Spinal cord (tissue), 10 donors: ENCODE results near the gene GJB1. TPM values are rescaled to one million over a fixed set of nuclear protein-coding genes. Genes with fewer than 3 reads are reported as not detected.

Experiments used
- DNase-seq, 6 donors: peaks; one replicate each; pipeline versions ENCODE4 v3.0.0 to v3.0.0-alpha.2; 2013 to 2015; ENCODE audit warnings: low spot score in 6 of 6, low read depth in 4 of 6
- H3K27ac ChIP-seq: one replicate; pipeline ENCODE4 v1.5.1; 2013; ENCODE audit warnings: low read depth, low read length, control low read depth
- H3K27me3 ChIP-seq: one replicate; pipeline ENCODE4 v1.6.1; 2013; ENCODE audit warnings: low read length; ENCODE audit not compliant: control insufficient read depth, insufficient read depth
- H3K36me3 ChIP-seq: one replicate; pipeline ENCODE4 v1.6.1; 2013; ENCODE audit warnings: low read length; ENCODE audit not compliant: control insufficient read depth, insufficient read depth
- H3K4me1 ChIP-seq: one replicate; pipeline ENCODE4 v1.6.1; 2013; ENCODE audit warnings: low read length; ENCODE audit not compliant: control insufficient read depth, insufficient read depth
- H3K4me3 ChIP-seq: one replicate; pipeline ENCODE4 v1.5.1; 2013; ENCODE audit warnings: low read depth, low read length, control low read depth
- H3K9me3 ChIP-seq: one replicate; pipeline ENCODE4 v1.6.1; 2013; ENCODE audit warnings: low read length; ENCODE audit not compliant: control insufficient read depth, insufficient read depth
- WGBS: methylation state at CpG from one replicate; pipeline ENCODE4 v1.1.5; 2013; ENCODE audit warnings: missing lambda C conversion rate; ENCODE audit not compliant: insufficient coverage; 5-methylcytosine and 5-hydroxymethylcytosine counted together
- polyA plus RNA-seq, 2 donors: library from polyadenylated mRNA; unstranded; fragments of 120-200 nt; gene quantifications; one replicate each; pipeline ENCODE4 v1.2.1, GENCODE V29; 2013; ENCODE audit not compliant: insufficient read length in 2 of 2
- total RNA-seq, 2 donors: library from RNA; depleted of rRNA in 1 of 2; stranded (reverse); fragments of 120-200 nt in 1 of 2; fragments of >200 nt in 1 of 2; gene quantifications; one replicate each; pipeline versions ENCODE4 v1.2.3 to v1.2.4, GENCODE V29; 2013 to 2014
- donor health status: healthy.

GJB1 gene
- total and polyA plus RNA-seq, 4 donors = 2.4 to 5.3 (median 2.7) TPM

DNA sequence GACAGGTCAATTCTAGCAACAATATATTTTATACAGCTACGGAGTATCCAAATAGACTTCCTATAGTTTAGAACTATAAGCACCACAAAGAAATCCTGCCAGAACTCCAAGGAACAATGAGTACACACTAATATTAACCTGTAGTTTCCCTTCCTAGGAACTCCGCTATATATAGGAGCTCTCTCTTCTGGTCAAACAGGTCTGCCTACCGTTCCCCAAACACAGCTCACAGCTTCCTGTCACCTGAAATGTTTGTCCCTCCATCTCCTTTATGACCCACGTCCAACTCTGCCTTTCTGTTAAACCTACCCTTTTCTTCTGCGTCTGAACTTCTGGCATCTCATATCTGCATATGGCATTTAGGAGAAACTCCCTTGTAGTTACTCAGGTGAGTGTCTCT lies 10.5 kb upstream of the GJB1 start:
- H3K27me3 ChIP-seq = no peaks in the 10 kb centered on the region
- no peaks in the 10 kb centered on the region for H3K4me1 ChIP-seq
- peaks cover under 1% of the 10 kb centered on the region for H3K9me3 ChIP-seq
- DNase-seq = no peak
- H3K27ac ChIP-seq = no peak overlapping the region
- H3K36me3 ChIP-seq = no peaks in the 10 kb centered on the region
- no peak overlapping the region for H3K4me3 ChIP-seq
- WGBS = 76% methylated on average over 3 of the region's 5 CpGs

DNA sequence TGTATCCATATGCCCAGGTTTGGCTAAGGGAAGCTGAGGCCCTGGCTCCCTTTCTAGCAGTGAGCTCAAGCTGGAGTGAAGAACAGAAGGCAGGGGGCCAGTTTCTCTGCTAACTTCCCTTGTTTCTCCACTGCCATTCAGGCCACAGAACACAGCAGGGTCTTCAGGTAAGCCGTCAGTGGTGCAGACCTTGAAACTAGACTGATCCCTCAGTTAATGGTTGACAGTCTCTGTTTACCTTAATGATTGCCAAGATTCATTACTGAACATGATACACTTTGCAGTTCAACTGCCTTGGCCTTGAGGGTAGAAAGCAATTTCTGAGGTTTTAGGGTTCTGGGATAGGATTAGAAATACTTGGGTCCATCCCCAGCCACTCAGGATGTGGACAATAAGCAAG lies 8.9 kb upstream of the GJB1 start:
- no peak overlapping the region for H3K4me3 ChIP-seq
- H3K4me1 ChIP-seq = no peaks in the 10 kb centered on the region
- H3K36me3 ChIP-seq = no peaks in the 10 kb centered on the region
- peaks cover 2% of the 10 kb centered on the region for H3K9me3 ChIP-seq
- no peak for DNase-seq
- no peaks in the 10 kb centered on the region for H3K27me3 ChIP-seq
- 57% methylated on average over 1 of the region's 1 CpG for WGBS
- H3K27ac ChIP-seq = no peak overlapping the region

DNA sequence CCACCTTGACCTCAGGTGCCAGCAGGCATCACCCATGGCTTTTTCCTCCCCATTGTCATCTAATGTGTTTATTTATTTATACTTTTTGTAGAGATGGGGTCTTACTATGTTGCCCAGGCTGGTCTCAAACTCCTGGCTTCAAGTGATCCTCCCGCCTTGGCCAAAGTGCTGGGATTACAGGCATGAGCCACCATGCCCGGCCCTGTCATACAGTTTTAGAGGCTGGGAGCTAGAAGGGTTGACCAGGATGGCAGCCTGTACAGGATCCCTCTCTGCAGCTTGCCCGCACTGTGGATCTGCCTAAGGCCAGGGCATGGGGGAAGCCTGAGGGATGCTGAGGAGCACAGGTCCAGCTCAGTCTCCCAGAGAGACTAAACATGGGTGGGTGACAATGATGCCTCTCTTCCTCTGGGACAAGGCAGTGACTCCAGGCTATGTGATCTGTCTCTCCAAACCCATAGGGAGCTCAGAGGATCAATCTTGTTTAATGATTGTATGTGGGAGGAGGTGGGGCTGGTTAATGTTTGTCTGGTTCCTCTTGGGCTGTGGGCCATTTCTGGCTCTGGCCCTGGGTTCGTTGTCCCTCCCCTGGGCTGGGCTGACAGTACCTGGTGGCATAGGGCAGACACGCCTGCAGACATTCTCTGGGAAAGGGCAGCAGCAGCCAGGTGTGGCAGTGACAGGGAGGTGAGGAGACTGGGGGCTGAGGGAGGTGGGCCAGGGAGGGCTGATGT lies 8.3 kb upstream of the GJB1 start:
- whole genome bisulfite sequencing = 79% methylated on average over 5 of the region's 5 CpGs
- H3K4me3 ChIP-seq = no peak overlapping the region
- no peaks in the 10 kb centered on the region for H3K4me1 ChIP-seq
- no peak for DNase-seq
- no peaks in the 10 kb centered on the region for H3K27me3 ChIP-seq
- no peak overlapping the region for H3K27ac ChIP-seq
- H3K9me3 ChIP-seq = peaks cover 2% of the 10 kb centered on the region
- H3K36me3 ChIP-seq = no peaks in the 10 kb centered on the region

DNA sequence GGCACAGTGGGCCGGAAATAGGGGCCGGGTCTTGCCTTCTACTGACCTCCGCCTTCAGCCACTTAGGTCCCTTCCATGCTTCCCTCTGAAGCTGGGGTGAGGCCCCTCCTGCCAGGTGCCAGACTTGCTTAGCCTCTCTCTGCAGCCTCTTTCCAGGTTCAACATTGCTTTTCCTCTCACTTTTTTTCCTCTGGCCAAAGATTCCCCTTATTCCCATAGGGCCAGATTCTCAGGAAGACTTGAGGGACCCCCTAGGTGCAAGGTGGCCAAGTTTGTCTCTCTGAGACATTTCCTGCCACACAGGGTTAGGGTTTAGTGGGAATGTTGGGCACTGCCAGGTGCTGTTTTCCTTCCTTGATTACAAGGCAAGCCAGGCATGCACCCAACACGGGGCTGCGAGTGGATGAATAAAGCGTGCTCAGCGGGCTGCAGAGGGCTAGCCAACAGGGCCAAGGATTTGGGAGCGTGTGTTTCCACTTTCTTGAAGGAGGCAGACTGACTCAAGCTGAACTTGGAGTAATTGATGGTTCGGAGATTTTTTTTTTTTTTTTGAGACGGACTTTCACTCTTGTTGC lies 7.6 kb upstream of the GJB1 start:
- Histone ChIP-seq H3K27me3 (no peaks in the 10 kb centered on the region), H3K4me1 (no peaks in the 10 kb centered on the region)
- 73% methylated on average over 10 of the region's 10 CpGs for WGBS

DNA sequence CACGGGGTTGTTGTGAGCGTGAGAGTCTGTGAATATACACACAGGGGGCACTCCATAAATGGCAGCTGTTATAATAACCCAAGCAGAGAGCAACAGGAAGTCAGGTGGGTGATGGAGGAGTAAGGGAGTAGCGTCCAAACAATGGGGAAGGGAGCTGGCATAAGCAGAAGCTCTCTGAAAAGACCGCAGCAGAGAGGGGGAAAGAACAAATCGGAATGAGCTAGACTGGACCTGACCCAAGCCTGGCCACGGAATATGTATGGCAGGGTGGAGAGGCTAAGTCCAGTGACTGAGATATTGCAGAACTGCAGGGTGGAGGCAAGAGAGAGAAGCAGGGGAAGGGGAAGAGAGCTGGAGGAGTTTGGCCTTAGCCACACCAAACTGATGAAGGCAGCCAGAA lies 6.5 kb upstream of the GJB1 start:
- DNase-seq = no peak
- Histone ChIP-seq H3K4me1 (no peaks in the 10 kb centered on the region), H3K27ac (no peak overlapping the region), H3K36me3 (no peaks in the 10 kb centered on the region), H3K9me3 (peaks cover 2% of the 10 kb centered on the region), H3K27me3 (no peaks in the 10 kb centered on the region), H3K4me3 (no peak overlapping the region)
- WGBS = 46% methylated on average over 6 of the region's 6 CpGs

More for the DNA sequence above, 7.6 kb upstream of the GJB1 start:
- no peak for DNase-seq
- H3K36me3 ChIP-seq = no peaks in the 10 kb centered on the region
- peaks cover 2% of the 10 kb centered on the region for H3K9me3 ChIP-seq
- H3K27ac ChIP-seq = no peak overlapping the region
- no peak overlapping the region for H3K4me3 ChIP-seq

DNA sequence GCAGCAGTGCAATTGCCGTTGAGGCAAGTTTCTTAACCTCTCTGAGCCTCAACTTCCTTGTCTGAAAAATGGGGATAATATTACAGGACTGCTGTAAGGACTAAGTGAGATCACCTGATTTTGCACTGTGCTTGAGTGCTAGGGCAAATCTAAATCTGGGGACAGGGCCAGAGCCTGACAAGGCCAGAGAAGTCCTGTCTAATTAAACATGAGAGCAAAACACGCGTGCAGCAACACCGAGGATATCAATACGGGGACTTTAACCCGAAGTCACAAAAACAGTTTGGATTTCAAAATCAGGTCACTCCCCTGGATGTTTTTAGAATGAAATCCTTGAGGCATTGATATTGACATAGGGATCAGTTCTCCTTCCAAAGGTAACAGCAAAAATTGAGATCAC lies 5.7 kb upstream of the GJB1 start:
- Histone ChIP-seq H3K27ac (no peak overlapping the region), H3K4me3 (no peak overlapping the region), H3K9me3 (peaks cover 2% of the 10 kb centered on the region), H3K27me3 (no peaks in the 10 kb centered on the region), H3K4me1 (no peaks in the 10 kb centered on the region), H3K36me3 (no peaks in the 10 kb centered on the region)
- no peak for DNase-seq
- 96% methylated on average over 4 of the region's 6 CpGs for WGBS

DNA sequence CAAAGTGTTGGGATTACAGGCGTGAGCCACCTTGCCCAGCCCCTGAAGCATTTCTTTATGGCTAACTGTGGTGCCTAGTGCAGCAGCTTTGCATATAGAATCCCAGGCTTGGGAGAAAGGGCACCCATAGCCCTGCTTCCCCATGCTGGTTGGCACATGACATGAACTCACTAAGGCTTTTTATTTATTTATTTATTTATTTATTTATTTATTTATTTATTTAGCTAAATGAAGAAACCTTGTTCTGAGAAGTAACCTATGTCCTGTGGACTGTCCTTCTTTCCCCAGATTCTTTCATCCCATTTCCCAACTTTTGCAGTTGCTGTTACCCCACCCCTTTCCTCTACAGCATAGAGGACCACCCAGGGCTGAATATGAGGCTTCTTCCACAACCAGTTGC lies 1.9 kb upstream of the GJB1 start:
- WGBS = 100% methylated on average over 1 of the region's 1 CpG
- Histone ChIP-seq H3K27me3 (no peaks in the 10 kb centered on the region), H3K36me3 (no peaks in the 10 kb centered on the region), H3K4me1 (peaks cover 14% of the 10 kb centered on the region), H3K9me3 (peaks cover 2% of the 10 kb centered on the region), H3K27ac (no peak overlapping the region), H3K4me3 (no peak overlapping the region)
- no peak for DNase-seq

DNA sequence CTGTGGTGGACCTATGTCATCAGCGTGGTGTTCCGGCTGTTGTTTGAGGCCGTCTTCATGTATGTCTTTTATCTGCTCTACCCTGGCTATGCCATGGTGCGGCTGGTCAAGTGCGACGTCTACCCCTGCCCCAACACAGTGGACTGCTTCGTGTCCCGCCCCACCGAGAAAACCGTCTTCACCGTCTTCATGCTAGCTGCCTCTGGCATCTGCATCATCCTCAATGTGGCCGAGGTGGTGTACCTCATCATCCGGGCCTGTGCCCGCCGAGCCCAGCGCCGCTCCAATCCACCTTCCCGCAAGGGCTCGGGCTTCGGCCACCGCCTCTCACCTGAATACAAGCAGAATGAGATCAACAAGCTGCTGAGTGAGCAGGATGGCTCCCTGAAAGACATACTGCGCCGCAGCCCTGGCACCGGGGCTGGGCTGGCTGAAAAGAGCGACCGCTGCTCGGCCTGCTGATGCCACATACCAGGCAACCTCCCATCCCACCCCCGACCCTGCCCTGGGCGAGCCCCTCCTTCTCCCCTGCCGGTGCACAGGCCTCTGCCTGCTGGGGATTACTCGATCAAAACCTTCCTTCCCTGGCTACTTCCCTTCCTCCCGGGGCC lies 1.2 kb downstream of the GJB1 start:
- H3K4me1 ChIP-seq = peaks cover 14% of the 10 kb centered on the region
- H3K36me3 ChIP-seq = no peaks in the 10 kb centered on the region
- H3K27me3 ChIP-seq = no peaks in the 10 kb centered on the region
- no peaks in the 10 kb centered on the region for H3K9me3 ChIP-seq
- H3K4me3 ChIP-seq = no peak overlapping the region
- WGBS = 84% methylated on average over 26 of the region's 32 CpGs
- DNase-seq = no peak
- no peak overlapping the region for H3K27ac ChIP-seq

DNA sequence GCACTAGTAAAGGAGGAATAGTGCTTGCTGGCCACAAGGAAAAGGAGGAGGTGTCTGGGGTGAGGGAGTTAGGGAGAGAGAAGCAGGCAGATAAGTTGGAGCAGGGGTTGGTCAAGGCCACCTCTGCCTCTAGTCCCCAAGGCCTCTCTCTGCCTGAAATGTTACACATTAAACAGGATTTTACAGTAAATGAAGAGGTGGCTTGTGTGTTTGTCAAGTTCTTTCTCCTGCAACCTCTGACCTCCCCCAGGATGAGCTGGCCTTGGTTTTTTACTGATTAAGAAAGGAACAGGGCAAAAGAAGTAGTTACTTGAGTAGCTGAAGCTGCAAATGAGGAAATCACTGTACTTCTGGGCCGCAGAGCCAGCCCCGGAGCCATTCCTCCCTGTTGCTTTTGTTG lies 2.0 kb downstream of the GJB1 start:
- no CpG with 5 or more reads among the region's 2 CpGs for WGBS
- DNase-seq = no peak
- peaks cover 14% of the 10 kb centered on the region for H3K4me1 ChIP-seq
- no peak overlapping the region for H3K4me3 ChIP-seq
- H3K27ac ChIP-seq = no peak overlapping the region
- H3K27me3 ChIP-seq = no peaks in the 10 kb centered on the region
- H3K36me3 ChIP-seq = no peaks in the 10 kb centered on the region
- H3K9me3 ChIP-seq = no peaks in the 10 kb centered on the region

DNA sequence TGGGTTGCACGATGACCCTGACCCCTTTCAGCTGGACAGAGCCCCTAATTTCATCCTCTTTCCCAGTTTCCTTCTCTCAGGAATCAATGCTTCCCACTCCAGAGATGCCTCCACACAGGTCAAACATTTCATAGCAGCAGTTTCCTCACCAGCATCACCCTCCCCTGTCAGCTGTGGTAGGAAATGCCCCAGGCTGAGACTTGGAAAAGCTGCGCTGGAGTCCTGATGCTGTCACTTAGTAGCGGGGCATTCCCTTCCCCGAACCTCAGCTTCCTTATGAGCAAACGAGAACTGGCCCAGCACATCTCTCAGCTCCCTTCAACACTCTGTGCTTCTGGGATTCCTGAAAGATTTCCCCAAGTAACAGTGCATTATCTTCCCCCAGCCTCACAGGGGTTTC lies 2.7 kb downstream of the GJB1 start:
- H3K27me3 ChIP-seq = no peaks in the 10 kb centered on the region
- no peak overlapping the region for H3K27ac ChIP-seq
- 56% methylated on average over 5 of the region's 5 CpGs for WGBS

More for the DNA sequence above, 2.7 kb downstream of the GJB1 start:
- Histone ChIP-seq H3K4me3 (no peak overlapping the region), H3K9me3 (no peaks in the 10 kb centered on the region), H3K36me3 (no peaks in the 10 kb centered on the region), H3K4me1 (peaks cover 14% of the 10 kb centered on the region)
- DNase-seq = no peak
